GM12892 (cell line): ENCODE measurements around the gene PEAK1.

Source experiments
- DNase-seq: peaks from one replicate; pipeline ENCODE4 v3.0.0; 2011; ENCODE audit not compliant: insufficient read length
- FAIRE-seq: peaks from 2 replicates; lab custom pipeline; 2011; peaks lifted over from hg19 to GRCh38; lab: Jason Lieb, UNC
- POLR2A ChIP-seq: IDR thresholded peaks from 2 replicates; pipeline ENCODE4 v1.6.1; 2011; ENCODE audit warnings: low read depth, low read length, control low read depth
- POLR2AphosphoS5 ChIP-seq: IDR thresholded peaks from 2 replicates; pipeline ENCODE4 v1.6.1; 2011; ENCODE audit warnings: low read depth, low read length, control low read depth
- TAF1 ChIP-seq: IDR thresholded peaks from 2 replicates; pipeline ENCODE4 v1.6.1; 2011; ENCODE audit warnings: low read depth, mild to moderate bottlenecking, control low read depth, low read length, borderline replicate concordance

PEAK1 gene

GRCh38 chr15:77239882-77240608 lies 179.9 kb downstream of the PEAK1 start:
- FAIRE-seq (no peak), DNase-seq (no peak)
- TF ChIP-seq POLR2A (no peak), POLR2AphosphoS5 (no peak), TAF1 (no peak)

DNA sequence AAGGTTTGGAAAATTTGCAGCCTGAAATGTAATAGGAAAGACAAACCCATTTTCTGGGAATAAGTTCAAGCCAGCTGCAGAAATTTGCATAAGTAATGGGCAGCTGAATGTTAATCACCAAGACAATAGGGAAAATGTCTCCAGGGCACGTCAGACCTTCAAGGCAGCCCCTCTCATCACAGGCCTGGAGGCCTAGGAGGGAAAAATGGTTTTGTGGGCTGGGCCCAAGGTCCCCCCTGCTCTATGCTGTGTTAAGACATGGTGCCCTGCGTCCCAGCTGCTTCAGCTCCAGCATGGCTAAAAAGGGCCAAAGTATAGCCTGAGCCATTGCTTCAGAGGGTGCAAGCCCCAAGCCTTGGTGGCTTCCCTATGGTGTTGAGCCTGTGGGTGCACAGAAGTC lies 184.3 kb downstream of the PEAK1 start:
- no peak for DNase-seq
- TF ChIP-seq POLR2AphosphoS5 = no peak
- no peak for TF ChIP-seq TAF1
- no peak for TF ChIP-seq POLR2A
- FAIRE-seq = no peak

GRCh38 chr15:77228828-77229227 lies 191.1 kb downstream of the PEAK1 start:
- no peak for FAIRE-seq
- DNase-seq = no peak
- TF ChIP-seq TAF1 (no peak), POLR2AphosphoS5 (no peak), POLR2A (no peak)

- no peak for TF ChIP-seq POLR2A
- no peak for TF ChIP-seq TAF1
- no peak for TF ChIP-seq POLR2AphosphoS5
- FAIRE-seq (no peak), DNase-seq (no peak)
Observed at GRCh38 chr15:77226652-77227051, 193.3 kb downstream of the PEAK1 start.

DNA sequence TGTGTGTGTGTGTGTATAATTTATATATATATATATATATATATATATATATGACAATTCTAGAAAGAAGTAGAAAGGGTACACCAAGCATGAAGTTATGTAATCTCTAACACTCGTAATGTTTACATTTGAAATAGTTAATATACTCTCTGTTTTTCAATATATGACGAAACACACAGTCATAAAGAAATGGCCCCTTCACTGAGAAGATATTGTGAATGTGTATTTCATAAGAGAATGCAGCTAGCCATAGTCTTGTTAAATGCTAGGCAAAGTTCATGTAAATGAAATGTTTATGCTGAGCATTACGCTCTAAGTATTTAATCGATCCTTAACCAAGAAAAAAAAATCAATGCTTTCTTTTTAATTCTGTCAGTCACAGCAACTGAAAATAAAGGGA lies 194.3 kb downstream of the PEAK1 start:
- TF ChIP-seq POLR2AphosphoS5 = no peak
- TF ChIP-seq POLR2A = no peak
- TF ChIP-seq TAF1 = no peak
- FAIRE-seq (no peak), DNase-seq (no peak)

- no peak for TF ChIP-seq POLR2AphosphoS5
- TF ChIP-seq POLR2A = no peak
- TF ChIP-seq TAF1 = no peak
- no peak for DNase-seq
- FAIRE-seq = peak; percentile 68
Observed at GRCh38 chr15:77225088-77225487, 194.8 kb downstream of the PEAK1 start.

- TF ChIP-seq TAF1 (no peak), POLR2A (no peak), POLR2AphosphoS5 (no peak)
- DNase-seq (no peak), FAIRE-seq (no peak)
Observed at GRCh38 chr15:77224352-77224751, 195.6 kb downstream of the PEAK1 start.

DNA sequence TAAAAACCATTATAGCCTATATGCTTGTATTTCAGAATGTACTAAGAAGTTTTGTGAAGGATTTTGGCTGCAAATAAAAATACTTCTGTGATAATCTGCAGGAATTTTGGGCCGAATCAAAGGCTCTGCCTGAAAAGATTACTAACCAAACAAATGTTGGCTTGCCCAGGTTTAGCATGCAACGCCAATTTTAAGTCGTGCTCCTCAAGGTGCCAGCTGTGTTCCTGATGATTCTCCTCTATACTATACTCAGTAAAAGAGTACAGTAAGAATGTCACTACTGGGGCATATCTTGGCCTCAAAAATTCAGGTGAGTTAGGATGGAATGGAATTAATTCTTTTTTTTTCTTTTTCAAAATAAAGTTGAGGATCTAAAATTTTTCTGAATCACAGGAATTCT lies 198.2 kb downstream of the PEAK1 start:
- DNase-seq (no peak), FAIRE-seq (no peak)
- TF ChIP-seq POLR2AphosphoS5 = no peak
- no peak for TF ChIP-seq TAF1
- no peak for TF ChIP-seq POLR2A

GRCh38 chr15:77221174-77221573 lies 198.7 kb downstream of the PEAK1 start:
- no peak for TF ChIP-seq POLR2AphosphoS5
- TF ChIP-seq POLR2A = no peak
- DNase-seq (no peak), FAIRE-seq (no peak)

GRCh38 chr15:77219841-77220240 lies 200.1 kb downstream of the PEAK1 start:
- no peak for DNase-seq
- TF ChIP-seq POLR2A (no peak), POLR2AphosphoS5 (no peak), TAF1 (no peak)
- no peak for FAIRE-seq

DNA sequence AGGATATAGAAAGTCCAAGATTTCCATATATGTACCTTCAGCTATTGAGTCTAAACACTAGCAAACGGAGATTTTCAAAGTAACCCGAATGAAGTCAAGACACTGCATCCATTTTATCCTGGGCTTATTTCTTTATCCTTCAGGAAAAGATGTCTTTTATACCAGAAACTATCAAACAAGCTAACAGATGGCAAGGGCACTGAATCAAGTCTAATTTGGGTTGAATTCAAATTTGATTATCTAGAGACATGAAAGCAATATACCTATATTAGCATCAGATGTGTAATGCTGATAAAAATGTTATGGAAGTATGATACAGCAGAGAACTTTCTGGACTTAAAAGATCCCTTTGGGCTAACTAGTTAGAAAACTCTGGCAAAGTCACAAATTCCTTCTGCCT lies 210.7 kb downstream of the PEAK1 start:
- DNase-seq (no peak), FAIRE-seq (no peak)
- no peak for TF ChIP-seq POLR2A
- TF ChIP-seq POLR2AphosphoS5 = no peak
- TF ChIP-seq TAF1 = no peak

DNA sequence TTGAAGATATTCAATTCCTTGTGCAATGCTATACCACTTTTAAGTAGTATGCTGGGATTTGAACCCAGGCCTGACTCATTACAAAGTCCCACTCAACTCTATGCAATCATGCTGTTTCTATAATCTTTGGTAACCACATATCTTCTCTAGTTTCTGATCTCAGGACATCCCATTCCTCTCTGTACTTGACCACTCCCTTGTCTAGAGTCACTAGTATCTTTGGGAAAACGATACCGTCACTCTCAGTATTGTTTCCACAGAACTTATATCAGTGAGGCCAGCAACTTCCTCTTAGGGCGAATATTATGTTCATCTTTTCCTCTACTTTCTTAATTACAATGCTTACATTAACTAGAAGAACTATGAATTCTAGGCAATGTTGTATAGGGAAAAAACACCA lies 211.7 kb downstream of the PEAK1 start:
- TF ChIP-seq TAF1 (no peak), POLR2AphosphoS5 (no peak)
- no peak for FAIRE-seq
- no peak for DNase-seq

DNA sequence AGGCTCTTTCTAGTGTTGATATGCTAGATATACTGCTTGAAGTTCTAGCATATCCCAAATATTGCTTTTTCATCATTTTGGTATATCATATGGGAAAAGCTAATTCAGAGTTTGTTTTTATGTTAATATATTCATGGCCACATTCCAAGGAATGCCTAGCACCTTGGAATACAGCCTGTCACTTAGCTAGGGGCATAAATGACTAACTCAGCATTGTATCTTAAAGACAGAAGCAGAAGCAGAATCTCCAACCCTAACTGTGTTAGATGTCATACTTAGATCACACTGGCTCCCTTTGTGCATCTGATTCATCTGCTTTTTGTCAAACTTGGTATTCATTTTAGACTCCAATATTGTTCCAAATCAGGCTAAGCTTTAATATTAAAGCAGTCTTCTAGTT lies 218.2 kb downstream of the PEAK1 start:
- no peak for FAIRE-seq
- TF ChIP-seq TAF1 (no peak), POLR2AphosphoS5 (no peak), POLR2A (no peak)
- no peak for DNase-seq
